ENCODE results near the gene PCGF3.

The PCGF3 gene

GRCh38 chr4:658681-659667 lies 46.7 kb upstream of the PCGF3 start:
- TF ChIP-seq CTCF (IDR thresholded peaks at IDR 0.05; ENCODE audit: low read depth, low read length), result no peak
- Histone ChIP-seq H3K36me3 (no peaks in the 10 kb centered on the region), H3K4me1 (no peaks in the 10 kb centered on the region), H3K27me3 (no peaks in the 10 kb centered on the region), H3K9me3 (no peaks in the 10 kb centered on the region; the same call in 1 of the 2 replicates), H3K4me3 (ENCODE audit: low read depth, low read length) (no peak overlapping the region)
- no peak for DNase-seq

GRCh38 chr4:659851-660250 lies 45.8 kb upstream of the PCGF3 start:
- DNase-seq, result no peak
- Histone ChIP-seq H3K4me3 (ENCODE audit: low read depth, low read length) (no peak overlapping the region), H3K9me3 (no peaks in the 10 kb centered on the region; the same call in 1 of the 2 replicates), H3K4me1 (no peaks in the 10 kb centered on the region), H3K36me3 (no peaks in the 10 kb centered on the region), H3K27me3 (no peaks in the 10 kb centered on the region)
- no peak for TF ChIP-seq CTCF (IDR thresholded peaks at IDR 0.05; ENCODE audit: low read depth, low read length)

- Histone ChIP-seq H3K27me3 (no peaks in the 10 kb centered on the region), H3K4me3 (ENCODE audit: low read depth, low read length) (no peak overlapping the region), H3K36me3 (no peaks in the 10 kb centered on the region), H3K4me1 (no peaks in the 10 kb centered on the region), H3K9me3 (no peaks in the 10 kb centered on the region; the same call in 1 of the 2 replicates)
- no peak for TF ChIP-seq CTCF (IDR thresholded peaks at IDR 0.05; ENCODE audit: low read depth, low read length)
- no peak for DNase-seq
These were observed 45.2 kb upstream of the PCGF3 start for GRCh38 chr4:660401-660800.

GRCh38 chr4:661231-661630 lies 44.4 kb upstream of the PCGF3 start:
- TF ChIP-seq CTCF (IDR thresholded peaks at IDR 0.05; ENCODE audit: low read depth, low read length), result no peak
- no peaks in the 10 kb centered on the region for H3K27me3 ChIP-seq

GRCh38 chr4:661881-662761 lies 43.5 kb upstream of the PCGF3 start:
- no peak for DNase-seq
- no peaks in the 10 kb centered on the region for H3K9me3 ChIP-seq
- no peak overlapping the region for H3K4me3 ChIP-seq (ENCODE audit: low read depth, low read length)
- no peaks in the 10 kb centered on the region for H3K27me3 ChIP-seq
- H3K36me3 ChIP-seq, result no peaks in the 10 kb centered on the region
- no peak for TF ChIP-seq CTCF (IDR thresholded peaks at IDR 0.05; ENCODE audit: low read depth, low read length)
- H3K4me1 ChIP-seq, result no peaks in the 10 kb centered on the region

More at GRCh38 chr4:661231-661630, 44.4 kb upstream of the PCGF3 start:
- Histone ChIP-seq H3K36me3 (no peaks in the 10 kb centered on the region), H3K4me3 (ENCODE audit: low read depth, low read length) (no peak overlapping the region), H3K9me3 (no peaks in the 10 kb centered on the region; the same call in 1 of the 2 replicates), H3K4me1 (no peaks in the 10 kb centered on the region)
- DNase-seq, result no peak

Data from BE2C (cell line).